Trophoblast cell (in vitro differentiated cells and primary cell): ENCODE measurements around the gene SSBP2.

Experiments used
- DNase-seq, 2 donors: peaks; one replicate each; pipeline ENCODE4 v3.0.0-alpha.2; 2016
- H2AFZ ChIP-seq: 2 replicates; pipeline ENCODE4 v1.6.1; 2013; ENCODE audit warnings: low read length, moderate library complexity, mild to moderate bottlenecking; ENCODE audit not compliant: insufficient read depth, poor library complexity
- H2AK5ac ChIP-seq: 2 replicates; pipeline ENCODE4 v1.6.1; 2013; ENCODE audit warnings: mild to moderate bottlenecking, low read length
- H2BK120ac ChIP-seq: 2 replicates; pipeline ENCODE4 v1.6.1; 2013; ENCODE audit warnings: low read length, mild to moderate bottlenecking, moderate library complexity; ENCODE audit not compliant: insufficient read depth, poor library complexity
- H2BK12ac ChIP-seq: 2 replicates; pipeline ENCODE4 v1.6.1; 2013; ENCODE audit warnings: mild to moderate bottlenecking, low read length, moderate library complexity
- H2BK5ac ChIP-seq: 2 replicates; pipeline ENCODE4 v1.6.1; 2013; ENCODE audit warnings: low read length, low read depth, moderate library complexity, mild to moderate bottlenecking; ENCODE audit not compliant: poor library complexity
- H3K14ac ChIP-seq: 2 replicates; pipeline ENCODE4 v1.6.1; 2013; ENCODE audit warnings: mild to moderate bottlenecking, low read length
- H3K18ac ChIP-seq: 2 replicates; pipeline ENCODE4 v1.6.1; 2013; ENCODE audit warnings: mild to moderate bottlenecking, low read length
- H3K23ac ChIP-seq: 2 replicates; pipeline ENCODE4 v1.6.1; 2013; ENCODE audit warnings: low read length
- H3K27ac ChIP-seq: 2 replicates; pipeline ENCODE4 v1.5.1; 2013; ENCODE audit warnings: low read depth, mild to moderate bottlenecking, inconsistent platforms, low read length, moderate library complexity
- H3K27me3 ChIP-seq: 2 replicates; pipeline ENCODE4 v1.6.1; 2013; ENCODE audit warnings: inconsistent platforms, mild to moderate bottlenecking, low read length, moderate library complexity; ENCODE audit not compliant: insufficient read depth
- H3K36me3 ChIP-seq, 2 experiments: 1 replicate in 1 of 2; 2 replicates in 1 of 2; pipeline ENCODE4 v1.6.1; 2013; ENCODE audit warnings: low read length in 2 of 2, mild to moderate bottlenecking in 2 of 2, moderate library complexity in 1 of 2; ENCODE audit not compliant: insufficient read depth in 2 of 2, control insufficient read depth in 1 of 2
- H3K4ac ChIP-seq: 2 replicates; pipeline ENCODE4 v1.6.1; 2013; ENCODE audit warnings: low read depth, mild to moderate bottlenecking, low read length, moderate library complexity
- H3K4me1 ChIP-seq, 2 experiments: 1 replicate in 1 of 2; 2 replicates in 1 of 2; pipeline ENCODE4 v1.6.1; 2013; ENCODE audit warnings: low read length in 2 of 2, mild to moderate bottlenecking in 2 of 2, moderate library complexity in 1 of 2; ENCODE audit not compliant: insufficient read depth in 2 of 2, control insufficient read depth in 1 of 2
- H3K4me2 ChIP-seq: 2 replicates; pipeline ENCODE4 v1.6.1; 2013; ENCODE audit warnings: inconsistent platforms, mild to moderate bottlenecking, low read length, moderate library complexity
- H3K4me3 ChIP-seq: 2 replicates; pipeline ENCODE4 v1.5.1; 2013; ENCODE audit warnings: mild to moderate bottlenecking, low read depth, low read length, inconsistent platforms
- H3K79me1 ChIP-seq: one replicate; pipeline ENCODE4 v1.6.1; 2013; ENCODE audit warnings: low read length
- H3K79me2 ChIP-seq: 2 replicates; pipeline ENCODE4 v1.6.1; 2013; ENCODE audit warnings: low read length, mild to moderate bottlenecking; ENCODE audit not compliant: control insufficient read depth, insufficient read depth, poor library complexity
- H3K9ac ChIP-seq: 2 replicates; pipeline ENCODE4 v1.6.1; 2013; ENCODE audit warnings: mild to moderate bottlenecking, low read length
- H3K9me3 ChIP-seq: 2 replicates; pipeline ENCODE4 v1.6.1; 2013; ENCODE audit warnings: low read depth, mild to moderate bottlenecking, control low read depth, inconsistent platforms, low read length; ENCODE audit not compliant: insufficient read depth
- H4K12ac ChIP-seq: 2 replicates; pipeline ENCODE4 v1.6.1; 2013; ENCODE audit warnings: low read depth, mild to moderate bottlenecking, low read length, moderate library complexity
- H4K8ac ChIP-seq: 2 replicates; pipeline ENCODE4 v1.6.1; 2013; ENCODE audit warnings: low read depth, mild to moderate bottlenecking, low read length, moderate library complexity
- H4K91ac ChIP-seq: one replicate; pipeline ENCODE4 v1.6.1; 2013; ENCODE audit warnings: low read depth, mild to moderate bottlenecking, low read length, moderate library complexity
- WGBS: extraction: QIAGEN DNeasy Blood & Tissue Kit; methylation state at CpG from one replicate; pipeline ENCODE4 v1.1.7; 2013; ENCODE audit warnings: missing lambda C conversion rate; ENCODE audit not compliant: insufficient read length, insufficient coverage; ENCODE audit errors: extremely low coverage; 5-methylcytosine and 5-hydroxymethylcytosine counted together

Gene SSBP2

GRCh38 chr5:81774374-81774773 is 23.5 kb upstream of the SSBP2 start:
- Histone ChIP-seq H4K12ac (no peak overlapping the region), H4K91ac (no peak overlapping the region), H3K18ac (no peak overlapping the region), H3K4me3 (no peak overlapping the region), H3K23ac (no peak overlapping the region), H3K14ac (no peak overlapping the region), H3K9ac (no peak overlapping the region), H3K27ac (no peak overlapping the region), H3K4me2 (no peak overlapping the region), H2AK5ac (no peak overlapping the region), H2AFZ (no peak overlapping the region), H3K9me3 (no peaks in the 10 kb centered on the region), H3K4me1 (no peaks in the 10 kb centered on the region), H4K8ac (no peak overlapping the region), H2BK5ac (no peak overlapping the region), H2BK12ac (no peak overlapping the region), H3K79me1 (no peaks in the 10 kb centered on the region), H3K27me3 (no peaks in the 10 kb centered on the region), H3K36me3 (no peaks in the 10 kb centered on the region), H3K79me2 (no peaks in the 10 kb centered on the region), H2BK120ac (no peak overlapping the region), H3K4ac (no peak overlapping the region)
- DNase-seq: no peak
- no CpG with 5 or more reads among the region's 2 CpGs for WGBS

DNA sequence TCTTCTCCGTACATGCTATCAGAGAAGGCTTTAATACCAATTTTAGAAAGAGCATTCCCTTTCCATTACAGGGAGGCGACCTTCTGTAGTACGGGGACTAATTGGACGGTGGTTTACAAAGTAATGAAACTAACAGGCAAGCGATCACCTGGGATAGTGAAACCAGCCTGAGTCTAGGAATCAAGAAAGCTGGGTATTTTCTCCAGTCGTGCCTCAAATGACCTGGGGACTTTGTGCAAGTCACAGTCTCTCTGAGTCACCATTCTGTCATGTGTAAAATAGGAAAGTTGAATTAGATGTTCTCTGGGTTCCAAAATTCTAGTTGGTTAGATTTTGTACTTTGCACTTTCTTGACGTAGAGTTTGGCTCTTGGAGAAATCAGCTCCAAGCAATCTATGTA is 22.7 kb upstream of the SSBP2 start:
- no peaks in the 10 kb centered on the region for H3K79me1 ChIP-seq
- H3K27ac ChIP-seq: no peak overlapping the region
- H3K4me2 ChIP-seq: no peak overlapping the region
- H3K9ac ChIP-seq: no peak overlapping the region
- WGBS: no CpG with 5 or more reads among the region's 7 CpGs
- H4K91ac ChIP-seq: no peak overlapping the region
- H3K23ac ChIP-seq: no peak overlapping the region
- H2AK5ac ChIP-seq: no peak overlapping the region
- no peak overlapping the region for H3K4me3 ChIP-seq
- H4K12ac ChIP-seq: no peak overlapping the region
- H3K4ac ChIP-seq: no peak overlapping the region
- no peaks in the 10 kb centered on the region for H3K4me1 ChIP-seq
- H4K8ac ChIP-seq: no peak overlapping the region
- H3K18ac ChIP-seq: no peak overlapping the region
- H2BK120ac ChIP-seq: no peak overlapping the region
- H2BK12ac ChIP-seq: no peak overlapping the region
- H2AFZ ChIP-seq: no peak overlapping the region
- no peak overlapping the region for H3K14ac ChIP-seq
- no peaks in the 10 kb centered on the region for H3K9me3 ChIP-seq
- no peaks in the 10 kb centered on the region for H3K79me2 ChIP-seq
- H2BK5ac ChIP-seq: no peak overlapping the region
- no peaks in the 10 kb centered on the region for H3K27me3 ChIP-seq
- no peaks in the 10 kb centered on the region for H3K36me3 ChIP-seq
- DNase-seq: peak in 1 of 2 donors; percentile 52

DNA sequence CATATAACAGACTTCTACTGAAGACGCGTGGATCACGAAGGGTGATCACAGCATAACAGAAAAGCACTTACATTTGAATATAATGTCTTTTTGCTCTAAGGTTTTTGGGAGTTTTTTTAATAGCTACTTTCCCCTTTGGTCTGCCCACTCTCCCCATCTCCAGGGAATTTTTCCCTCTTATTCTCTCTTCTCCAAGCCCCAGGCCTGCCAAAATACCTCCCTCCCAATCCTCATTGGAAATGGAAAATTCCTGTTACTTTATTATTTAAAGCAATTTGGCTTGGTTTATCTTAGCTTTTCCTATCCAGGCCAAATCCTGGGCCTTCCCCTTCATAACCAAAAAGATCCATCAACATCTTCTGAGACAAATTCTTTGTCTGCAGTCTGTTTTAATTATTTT is 22.3 kb upstream of the SSBP2 start:
- Histone ChIP-seq H2BK120ac (no peak overlapping the region), H2AK5ac (no peak overlapping the region), H4K91ac (no peak overlapping the region), H3K4me2 (no peak overlapping the region), H3K18ac (no peak overlapping the region), H3K79me2 (no peaks in the 10 kb centered on the region), H3K27me3 (no peaks in the 10 kb centered on the region), H2BK12ac (no peak overlapping the region), H3K9ac (no peak overlapping the region), H3K27ac (no peak overlapping the region), H3K4ac (no peak overlapping the region), H3K4me3 (no peak overlapping the region), H3K36me3 (no peaks in the 10 kb centered on the region), H3K23ac (no peak overlapping the region), H2AFZ (no peak overlapping the region), H4K12ac (no peak overlapping the region), H3K79me1 (no peaks in the 10 kb centered on the region), H3K14ac (no peak overlapping the region), H4K8ac (no peak overlapping the region), H2BK5ac (no peak overlapping the region), H3K4me1 (no peaks in the 10 kb centered on the region), H3K9me3 (no peaks in the 10 kb centered on the region)
- WGBS: no CpG with 5 or more reads among the region's 3 CpGs
- DNase-seq: no peak

GRCh38 chr5:81772488-81772887 is 21.6 kb upstream of the SSBP2 start:
- H2AK5ac ChIP-seq: no peak overlapping the region
- no peak overlapping the region for H3K4ac ChIP-seq
- no peaks in the 10 kb centered on the region for H3K79me2 ChIP-seq
- no peak overlapping the region for H4K12ac ChIP-seq
- H3K4me2 ChIP-seq: no peak overlapping the region
- H3K18ac ChIP-seq: no peak overlapping the region
- H4K8ac ChIP-seq: no peak overlapping the region
- no peak overlapping the region for H3K23ac ChIP-seq
- no peak overlapping the region for H3K4me3 ChIP-seq
- no peaks in the 10 kb centered on the region for H3K4me1 ChIP-seq
- H2AFZ ChIP-seq: no peak overlapping the region
- H3K36me3 ChIP-seq: no peaks in the 10 kb centered on the region
- H3K9ac ChIP-seq: no peak overlapping the region
- H2BK12ac ChIP-seq: no peak overlapping the region
- no peak overlapping the region for H4K91ac ChIP-seq
- H3K79me1 ChIP-seq: no peaks in the 10 kb centered on the region
- H2BK120ac ChIP-seq: no peak overlapping the region
- H3K9me3 ChIP-seq: no peaks in the 10 kb centered on the region
- no peak overlapping the region for H2BK5ac ChIP-seq
- no peak for DNase-seq
- H3K27me3 ChIP-seq: no peaks in the 10 kb centered on the region
- no CpG with 5 or more reads among the region's 5 CpGs for WGBS
- no peak overlapping the region for H3K14ac ChIP-seq
- H3K27ac ChIP-seq: no peak overlapping the region
